H9 (cell line): ENCODE measurements around the gene NFKBIA. TPM values are rescaled to one million over a fixed set of nuclear protein-coding genes. Genes with fewer than 3 reads are reported as not detected.

ENCODE experiments used
- DNase-seq: peaks from one replicate; pipeline ENCODE4 v3.0.0-alpha.2; 2017
- H2AFZ ChIP-seq: one replicate; pipeline ENCODE4 v1.6.1; 2013; ENCODE audit warnings: mild to moderate bottlenecking, low read length, control low read depth, moderate library complexity
- H2AK5ac ChIP-seq: 2 replicates; pipeline ENCODE4 v1.6.1; 2013; ENCODE audit warnings: low read length, control low read depth, mixed read lengths; ENCODE audit not compliant: insufficient read length
- H2BK120ac ChIP-seq: one replicate; pipeline ENCODE4 v1.6.1; 2013; ENCODE audit warnings: low read depth, mild to moderate bottlenecking, low read length, control low read depth, inconsistent platforms; ENCODE audit not compliant: poor library complexity, severe bottlenecking
- H2BK12ac ChIP-seq: 2 replicates; pipeline ENCODE4 v1.6.1; 2013; ENCODE audit warnings: low read length, control low read depth, mixed read lengths, low read depth; ENCODE audit not compliant: insufficient read length
- H2BK15ac ChIP-seq: 2 replicates; pipeline ENCODE4 v1.6.1; 2013; ENCODE audit warnings: low read depth, low read length, control low read depth
- H2BK20ac ChIP-seq: one replicate; pipeline ENCODE4 v1.6.1; 2013; ENCODE audit warnings: low read depth, mild to moderate bottlenecking, low read length, control low read depth, inconsistent platforms; ENCODE audit not compliant: poor library complexity, severe bottlenecking
- H2BK5ac ChIP-seq: 2 replicates; pipeline ENCODE4 v1.6.1; 2013; ENCODE audit warnings: low read length, control low read depth, mixed read lengths; ENCODE audit not compliant: insufficient read length
- H3K14ac ChIP-seq: 2 replicates; pipeline ENCODE4 v1.6.1; 2013; ENCODE audit warnings: low read length, control low read depth; ENCODE audit not compliant: insufficient read depth
- H3K18ac ChIP-seq: 2 replicates; pipeline ENCODE4 v1.6.1; 2013; ENCODE audit warnings: low read depth, mild to moderate bottlenecking, mixed read lengths, low read length, control low read depth; ENCODE audit not compliant: insufficient read length
- H3K23ac ChIP-seq: 2 replicates; pipeline ENCODE4 v1.6.1; 2013; ENCODE audit warnings: low read length, control low read depth, mixed read lengths, low read depth; ENCODE audit not compliant: insufficient read length
- H3K23me2 ChIP-seq: 2 replicates; pipeline ENCODE4 v1.6.1; 2013; ENCODE audit warnings: low read depth, mild to moderate bottlenecking, mixed read lengths, low read length, control low read depth; ENCODE audit not compliant: insufficient read length, poor library complexity, severe bottlenecking
- H3K27ac ChIP-seq: 2 replicates; pipeline ENCODE4 v1.5.1; 2013; ENCODE audit warnings: low read length, control low read depth, mixed read lengths, low read depth; ENCODE audit not compliant: insufficient read length
- H3K27me3 ChIP-seq: 2 replicates; pipeline ENCODE4 v1.6.1; 2013; ENCODE audit warnings: low read length, control low read depth, inconsistent platforms; ENCODE audit not compliant: insufficient read depth
- H3K4ac ChIP-seq: 2 replicates; pipeline ENCODE4 v1.6.1; 2013; ENCODE audit warnings: low read depth, mild to moderate bottlenecking, control low read depth, inconsistent platforms, low read length, moderate library complexity
- H3K4me1 ChIP-seq: 2 replicates; pipeline ENCODE4 v1.6.1; 2013; ENCODE audit warnings: low read length, control low read depth, inconsistent platforms; ENCODE audit not compliant: insufficient read depth
- H3K4me2 ChIP-seq: 2 replicates; pipeline ENCODE4 v1.6.1; 2013; ENCODE audit warnings: low read length, control low read depth, mixed read lengths; ENCODE audit not compliant: insufficient read length, insufficient read depth
- H3K56ac ChIP-seq: 2 replicates; pipeline ENCODE4 v1.6.1; 2013; ENCODE audit warnings: low read depth, mild to moderate bottlenecking, mixed read lengths, low read length, control low read depth; ENCODE audit not compliant: insufficient read length
- H3K79me1 ChIP-seq: 2 replicates; pipeline ENCODE4 v1.6.1; 2013; ENCODE audit warnings: low read depth, mild to moderate bottlenecking, moderate library complexity, low read length, control low read depth, inconsistent platforms; ENCODE audit not compliant: insufficient read depth, poor library complexity, severe bottlenecking
- H3K79me2 ChIP-seq: 2 replicates; pipeline ENCODE4 v1.6.1; 2013; ENCODE audit warnings: low read length, control low read depth, inconsistent platforms; ENCODE audit not compliant: insufficient read depth
- H3K9ac ChIP-seq: 2 replicates; pipeline ENCODE4 v1.6.1; 2013; ENCODE audit warnings: low read length, control low read depth, mixed read lengths; ENCODE audit not compliant: insufficient read length; ENCODE audit errors: extremely low read depth
- H3K9me3 ChIP-seq: one replicate; pipeline ENCODE4 v1.6.1; 2013; ENCODE audit warnings: low read depth, low read length, inconsistent platforms; ENCODE audit not compliant: control insufficient read depth
- H3T11ph ChIP-seq: one replicate; pipeline ENCODE4 v1.6.1; 2013; ENCODE audit warnings: mild to moderate bottlenecking, low read length, control low read depth, inconsistent platforms
- H4K20me1 ChIP-seq: one replicate; pipeline ENCODE4 v1.6.1; 2013; ENCODE audit not compliant: control insufficient read depth, insufficient read length, insufficient read depth
- H4K5ac ChIP-seq: 2 replicates; pipeline ENCODE4 v1.6.1; 2013; ENCODE audit warnings: low read depth, mild to moderate bottlenecking, mixed read lengths, low read length, control low read depth; ENCODE audit not compliant: insufficient read length
- H4K8ac ChIP-seq: replicated peaks from 2 replicates; pipeline ENCODE4 v1.6.1; 2013; ENCODE audit warnings: low read length, control low read depth, mixed read lengths, low read depth; ENCODE audit not compliant: insufficient read length
- H4K91ac ChIP-seq: 2 replicates; pipeline ENCODE4 v1.6.1; 2013; ENCODE audit warnings: low read depth, mild to moderate bottlenecking, moderate library complexity, mixed read lengths, low read length, control low read depth; ENCODE audit not compliant: insufficient read length
- H3K27ac Mint-ChIP-seq, 3 experiments: 2 replicates in 2 of 3; 3 replicates in 1 of 3; pipeline ENCODE4 v1.8.0; 2020 to 2021; ENCODE audit warnings: mixed read lengths in 3 of 3, mild to moderate bottlenecking in 1 of 3, moderate library complexity in 1 of 3
- H3K27me3 Mint-ChIP-seq: 2 replicates; pipeline ENCODE4 v1.8.0; 2021; ENCODE audit warnings: low read depth, mild to moderate bottlenecking, moderate library complexity, mixed read lengths
- H3K36me3 Mint-ChIP-seq, 3 experiments: 2 replicates in 2 of 3; 3 replicates in 1 of 3; pipeline ENCODE4 v1.8.0; 2020 to 2021; ENCODE audit warnings: low read depth in 3 of 3, mixed read lengths in 3 of 3; ENCODE audit not compliant: insufficient read depth in 1 of 3
- H3K4me1 Mint-ChIP-seq, 2 experiments: 2 replicates each; pipeline ENCODE4 v1.8.0; 2020; ENCODE audit warnings: mixed read lengths in 2 of 2
- H3K4me3 Mint-ChIP-seq, 2 experiments: 2 replicates in 1 of 2; 3 replicates in 1 of 2; pipeline ENCODE4 v1.8.0; 2020 to 2021; ENCODE audit warnings: mild to moderate bottlenecking in 2 of 2, mixed read lengths in 2 of 2, moderate library complexity in 1 of 2
- H3K9me3 Mint-ChIP-seq, 2 experiments: 2 replicates in 1 of 2; 3 replicates in 1 of 2; pipeline ENCODE4 v1.8.0; 2020; ENCODE audit warnings: mild to moderate bottlenecking in 2 of 2, mixed read lengths in 2 of 2, moderate library complexity in 1 of 2
- WGBS: extraction: QIAGEN DNeasy Blood & Tissue Kit; methylation state at CpG from one replicate; pipeline ENCODE4 v1.1.7; 2013; ENCODE audit warnings: missing lambda C conversion rate, low lambda C conversion rate, mixed read lengths; ENCODE audit not compliant: insufficient read length; ENCODE audit errors: extremely low coverage; 5-methylcytosine and 5-hydroxymethylcytosine counted together
- total RNA-seq: library from RNA; stranded (reverse); gene quantifications from 2 replicates; pipeline ENCODE4 v1.2.1, GENCODE V29; 2021
- TF ChIP-seq, protein P1 (sequence below): fragments of 200-600 bp; sonication (generic); conservative IDR thresholded peaks from 3 replicates; pipeline ENCODE4 v1.8.0; 2021; ENCODE audit warnings: antibody characterized with exemption, mild to moderate bottlenecking

Gene NFKBIA
- total RNA-seq, 1 experiment from 2014 or later = 38.4 TPM

- H3K79me1 ChIP-seq = no peaks in the 10 kb centered on the region
- no peak overlapping the region for H2BK12ac ChIP-seq
- H2BK20ac ChIP-seq = no peak overlapping the region
- DNase-seq = no peak
- Mint-ChIP-seq H3K36me3 (peaks cover 0 to 3% (median 0%) of the 10 kb centered on the region in 3 experiments; a peak in 1 of 7 replicates), H3K4me1 (peaks cover 20 to 27% of the 10 kb centered on the region in 2 experiments), H3K4me3 (no peak overlapping the region), H3K9me3 (peaks cover 3 to 5% of the 10 kb centered on the region in 2 experiments; a peak in 3 of 5 replicates), H3K27ac (no peak overlapping the region; a peak in 1 of 7 replicates), H3K27me3 (no peaks in the 10 kb centered on the region)
- H3T11ph ChIP-seq = no peak overlapping the region
- no peak overlapping the region for H2AK5ac ChIP-seq
- WGBS = no CpG with 5 or more reads among the region's 12 CpGs
- H4K5ac ChIP-seq = no peak overlapping the region
- H3K4ac ChIP-seq = no peak overlapping the region
- H2AFZ ChIP-seq = no peak overlapping the region
- no peak overlapping the region for H4K91ac ChIP-seq
- H3K23ac ChIP-seq = no peak overlapping the region
- no peaks in the 10 kb centered on the region for H4K20me1 ChIP-seq
- TF ChIP-seq, protein P1, sequence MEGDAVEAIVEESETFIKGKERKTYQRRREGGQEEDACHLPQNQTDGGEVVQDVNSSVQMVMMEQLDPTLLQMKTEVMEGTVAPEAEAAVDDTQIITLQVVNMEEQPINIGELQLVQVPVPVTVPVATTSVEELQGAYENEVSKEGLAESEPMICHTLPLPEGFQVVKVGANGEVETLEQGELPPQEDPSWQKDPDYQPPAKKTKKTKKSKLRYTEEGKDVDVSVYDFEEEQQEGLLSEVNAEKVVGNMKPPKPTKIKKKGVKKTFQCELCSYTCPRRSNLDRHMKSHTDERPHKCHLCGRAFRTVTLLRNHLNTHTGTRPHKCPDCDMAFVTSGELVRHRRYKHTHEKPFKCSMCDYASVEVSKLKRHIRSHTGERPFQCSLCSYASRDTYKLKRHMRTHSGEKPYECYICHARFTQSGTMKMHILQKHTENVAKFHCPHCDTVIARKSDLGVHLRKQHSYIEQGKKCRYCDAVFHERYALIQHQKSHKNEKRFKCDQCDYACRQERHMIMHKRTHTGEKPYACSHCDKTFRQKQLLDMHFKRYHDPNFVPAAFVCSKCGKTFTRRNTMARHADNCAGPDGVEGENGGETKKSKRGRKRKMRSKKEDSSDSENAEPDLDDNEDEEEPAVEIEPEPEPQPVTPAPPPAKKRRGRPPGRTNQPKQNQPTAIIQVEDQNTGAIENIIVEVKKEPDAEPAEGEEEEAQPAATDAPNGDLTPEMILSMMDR = no peak
- H4K8ac ChIP-seq = no peak overlapping the region
- no peak overlapping the region for H3K9ac ChIP-seq
- no peak overlapping the region; the same call in 1 of the 2 replicates for H3K14ac ChIP-seq
- no peak overlapping the region for H3K56ac ChIP-seq
- H3K4me2 ChIP-seq = no peak overlapping the region
- no peak overlapping the region for H2BK15ac ChIP-seq
- H3K9me3 ChIP-seq = no peaks in the 10 kb centered on the region
- H3K79me2 ChIP-seq = no peaks in the 10 kb centered on the region
- no peak overlapping the region for H2BK5ac ChIP-seq
- no peak overlapping the region for H2BK120ac ChIP-seq
- H3K27ac ChIP-seq = no peak overlapping the region
- no peaks in the 10 kb centered on the region for H3K27me3 ChIP-seq
- H3K23me2 ChIP-seq = no peaks in the 10 kb centered on the region
- H3K4me1 ChIP-seq = no peaks in the 10 kb centered on the region; the same call in 1 of the 2 replicates
- no peak overlapping the region for H3K18ac ChIP-seq
Measured at GRCh38 chr14:35366056-35366451, 38.5 kb downstream of the NFKBIA start.
